Stomach (tissue), 9 donors: ENCODE data around the gene DNAH10. TPM values are rescaled to one million over a fixed set of nuclear protein-coding genes. Genes with fewer than 3 reads are reported as not detected.

Experiments
- DNase-seq, 2 donors: peaks; one replicate each; pipeline versions ENCODE4 v3.0.0 to v3.0.0-alpha.2; 2013 to 2019
- H3K27ac ChIP-seq, 5 donors: fragments of 200-600 bp in 4 of 5; sonication (generic) in 4 of 5; one replicate each; pipeline ENCODE4 v1.5.1; 2013 to 2019; ENCODE audit warnings: mild to moderate bottlenecking in 1 of 5, moderate library complexity in 1 of 5
- H3K27me3 ChIP-seq, 3 donors: fragments of 200-600 bp; sonication (generic); one replicate each; pipeline ENCODE4 v1.5.1; 2017 to 2019; ENCODE audit warnings: mixed run types in 1 of 3
- H3K36me3 ChIP-seq, 4 donors: fragments of 200-600 bp; sonication (generic); 1 replicate in 3 of 4; 2 replicates in 1 of 4; pipeline ENCODE4 v1.5.1; 2016 to 2019
- H3K4me1 ChIP-seq, 4 donors: fragments of 200-600 bp; sonication (generic); one replicate each; pipeline ENCODE4 v1.5.1; 2016 to 2019
- H3K4me3 ChIP-seq, 4 donors: fragments of 200-600 bp; sonication (generic) in 3 of 4; one replicate each; pipeline ENCODE4 v1.5.1; 2016 to 2019; ENCODE audit warnings: mild to moderate bottlenecking in 1 of 4
- H3K9me3 ChIP-seq, 4 donors: fragments of 200-600 bp; sonication (generic); one replicate each; pipeline ENCODE4 v1.5.1; 2016 to 2019
- EP300 ChIP-seq: sonication (generic); formaldehyde crosslinking; IDR thresholded peaks from one replicate; pipeline ENCODE4 v1.6.1; 2017; ENCODE audit warnings: antibody characterized with exemption
- POLR2A ChIP-seq, 4 donors: fragments of 450-650 bp; IDR thresholded peaks; one replicate each; pipeline ENCODE4 v1.6.1; 2016; ENCODE audit warnings: antibody characterized with exemption in 4 of 4, control low read depth in 2 of 4, mild to moderate bottlenecking in 1 of 4, moderate library complexity in 1 of 4
- POLR2AphosphoS5 ChIP-seq, 3 donors: sonication (generic); formaldehyde crosslinking; IDR thresholded peaks; one replicate each; pipeline ENCODE4 v1.6.1; 2016; ENCODE audit warnings: antibody characterized with exemption in 3 of 3
- WGBS, 5 donors: extraction: QIAGEN DNeasy Blood & Tissue Kit in 3 of 5; methylation state at CpG; one replicate each; pipeline versions ENCODE4 v1.1.5 to v1.1.7; 2013 to 2018; 5-methylcytosine and 5-hydroxymethylcytosine counted together
- intact Hi-C: fragments of 100-400 bp; cut with DNase I; formaldehyde crosslinking; loops from one replicate; pipeline ENCODE4 v1.15.1; 2023; ENCODE audit warnings: low total_unique reads
- polyA plus RNA-seq, 3 donors: library from polyadenylated mRNA; stranded (reverse); fragments of 200-250 nt; gene quantifications; one replicate each; pipeline ENCODE4 v1.2.3, GENCODE V29; 2013
- total RNA-seq, 5 donors: library from RNA; depleted of rRNA; stranded (reverse); fragments of >200 nt; gene quantifications; one replicate each; pipeline versions ENCODE4 v1.1.0 to v1.2.3, GENCODE V29; 2014 to 2016
- TF ChIP-seq, protein P1 (sequence below), 7 experiments: fragments of 450-650 bp in 4 of 7; fragments of 200-600 bp in 3 of 7; sonication (generic) in 3 of 7; IDR thresholded peaks; one replicate each; pipeline ENCODE4 v1.5.1; 2016 to 2019; ENCODE audit warnings: antibody characterized with exemption in 7 of 7, control low read depth in 2 of 7, mild to moderate bottlenecking in 1 of 7
- donor health status: healthy with polysubstance abuse.
- donor health status: Bipolar disorder and iron deficiency.
- donor health status: healthy.

Gene DNAH10
- total and polyA plus RNA-seq, 8 donors, result under 0.01 to 0.92 (median 0.15) TPM; not detected in 3

DNA sequence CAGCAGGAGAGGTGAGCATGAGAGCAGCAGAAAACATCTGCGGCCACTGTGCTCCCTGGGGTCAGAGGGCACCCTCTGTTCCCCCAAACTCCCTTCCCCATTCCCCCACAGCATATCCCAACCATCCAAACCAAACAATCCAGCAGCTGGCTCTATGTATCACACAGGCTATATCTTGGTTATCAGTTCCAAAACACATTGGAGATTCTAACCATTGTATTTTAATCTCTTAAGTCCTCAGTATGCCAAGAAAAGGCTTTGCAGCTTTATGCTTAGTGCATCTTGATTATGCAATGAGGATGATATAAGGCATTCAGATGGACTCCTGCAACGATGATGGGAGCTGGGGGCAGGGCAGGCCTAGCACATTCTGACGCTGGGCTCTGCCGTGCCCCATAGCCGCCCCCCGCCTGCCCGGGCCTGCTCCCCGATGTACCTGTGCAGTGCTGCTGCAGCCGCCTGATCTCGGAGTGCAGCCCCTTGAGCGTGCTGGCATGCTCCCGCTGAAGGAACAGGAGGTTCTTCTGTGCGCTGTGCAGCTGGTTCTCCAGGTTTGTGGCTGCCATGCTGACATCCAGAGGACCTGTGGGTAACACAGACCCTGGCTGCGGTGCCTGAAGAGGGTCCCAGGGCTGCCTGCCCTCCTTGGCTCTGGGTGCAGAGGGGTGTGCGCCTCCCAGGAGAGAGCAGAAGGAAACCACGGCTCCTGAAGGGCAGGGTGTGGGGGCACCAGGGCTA, 181.0 kb downstream of the DNAH10 start:
- TF ChIP-seq, protein P1, sequence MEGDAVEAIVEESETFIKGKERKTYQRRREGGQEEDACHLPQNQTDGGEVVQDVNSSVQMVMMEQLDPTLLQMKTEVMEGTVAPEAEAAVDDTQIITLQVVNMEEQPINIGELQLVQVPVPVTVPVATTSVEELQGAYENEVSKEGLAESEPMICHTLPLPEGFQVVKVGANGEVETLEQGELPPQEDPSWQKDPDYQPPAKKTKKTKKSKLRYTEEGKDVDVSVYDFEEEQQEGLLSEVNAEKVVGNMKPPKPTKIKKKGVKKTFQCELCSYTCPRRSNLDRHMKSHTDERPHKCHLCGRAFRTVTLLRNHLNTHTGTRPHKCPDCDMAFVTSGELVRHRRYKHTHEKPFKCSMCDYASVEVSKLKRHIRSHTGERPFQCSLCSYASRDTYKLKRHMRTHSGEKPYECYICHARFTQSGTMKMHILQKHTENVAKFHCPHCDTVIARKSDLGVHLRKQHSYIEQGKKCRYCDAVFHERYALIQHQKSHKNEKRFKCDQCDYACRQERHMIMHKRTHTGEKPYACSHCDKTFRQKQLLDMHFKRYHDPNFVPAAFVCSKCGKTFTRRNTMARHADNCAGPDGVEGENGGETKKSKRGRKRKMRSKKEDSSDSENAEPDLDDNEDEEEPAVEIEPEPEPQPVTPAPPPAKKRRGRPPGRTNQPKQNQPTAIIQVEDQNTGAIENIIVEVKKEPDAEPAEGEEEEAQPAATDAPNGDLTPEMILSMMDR (IDR thresholded peaks at IDR 0.05), result no peak
- TF ChIP-seq EP300 (no peak), POLR2AphosphoS5 (IDR thresholded peaks at IDR 0.05) (no peak), POLR2A (IDR thresholded peaks at IDR 0.05) (no peak)
- Histone ChIP-seq H3K27me3 (no peaks in the 10 kb centered on the region), H3K36me3 (peaks cover 20 to 74% (median 66%) of the 10 kb centered on the region in 4 donors), H3K4me3 (no peak overlapping the region), H3K4me1 (peaks cover 0 to 15% (median 0%) of the 10 kb centered on the region in 4 donors), H3K9me3 (peaks cover 0 to 5% (median 0%) of the 10 kb centered on the region in 4 donors), H3K27ac (no peak overlapping the region)
- intact Hi-C loops, result no loop called here
- no peak for DNase-seq
- 77 to 93% (median 91%) methylated on average over 9 to 16 of the region's 16 CpGs for WGBS, 5 donors

DNA sequence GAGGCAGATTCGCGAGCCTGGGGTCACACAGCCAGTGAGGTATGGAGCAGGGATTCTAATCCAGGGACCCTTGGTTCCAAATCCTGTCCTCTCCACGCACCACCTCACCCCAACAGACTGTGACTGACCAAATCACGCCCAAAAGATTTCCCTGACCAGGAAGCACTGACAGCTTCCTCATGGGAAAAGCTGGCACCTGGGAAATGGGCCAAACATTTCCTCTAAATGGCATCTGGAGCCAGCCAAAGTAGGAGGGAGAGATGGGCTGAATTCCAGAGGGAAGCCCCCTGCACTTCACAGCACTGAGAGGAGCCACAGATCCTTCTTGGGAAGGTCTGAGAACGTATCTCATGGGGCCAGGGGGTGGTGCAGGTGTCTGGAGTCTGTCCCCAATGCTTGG, 181.7 kb downstream of the DNAH10 start:
- Histone ChIP-seq H3K9me3 (peaks cover 0 to 5% (median 0%) of the 10 kb centered on the region in 4 donors), H3K4me3 (no peak overlapping the region), H3K27ac (no peak overlapping the region), H3K36me3 (peaks cover 23 to 72% (median 66%) of the 10 kb centered on the region in 4 donors), H3K4me1 (peaks cover 0 to 14% (median under 1%) of the 10 kb centered on the region in 4 donors), H3K27me3 (no peaks in the 10 kb centered on the region)
- 69 to 75% (median 71%) methylated on average over 5 of the region's 5 CpGs for WGBS, 5 donors
- intact Hi-C loops, result no loop called here
- no peak for TF ChIP-seq EP300
- no peak for TF ChIP-seq POLR2AphosphoS5 (IDR thresholded peaks at IDR 0.05)
- TF ChIP-seq POLR2A (IDR thresholded peaks at IDR 0.05), result no peak
- TF ChIP-seq, protein P1 (IDR thresholded peaks at IDR 0.05), result no peak
- no peak for DNase-seq

DNA sequence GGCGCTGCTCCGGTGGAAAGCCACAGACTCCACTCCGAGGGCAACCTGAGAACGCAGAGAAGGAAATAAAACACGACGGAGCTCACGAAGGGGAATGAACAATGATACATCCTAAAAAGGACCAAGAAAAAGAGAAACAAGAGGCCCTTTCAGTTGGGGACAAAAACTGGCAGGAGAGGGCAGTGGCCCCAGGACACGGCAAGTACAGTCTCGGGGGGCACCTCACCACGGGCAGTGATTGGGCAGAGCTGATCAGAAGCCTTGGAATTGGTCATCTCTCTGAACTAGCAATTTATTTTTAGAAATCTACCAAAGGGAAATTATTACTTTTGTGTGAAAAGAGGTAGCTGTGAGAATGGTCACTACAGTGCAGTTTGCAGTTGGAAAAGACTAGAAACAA, 182.6 kb downstream of the DNAH10 start:
- intact Hi-C loops, result no loop called here
- whole genome bisulfite sequencing, 5 donors, result 86 to 95% (median 91%) methylated on average over 10 of the region's 10 CpGs
- H3K4me1 ChIP-seq, result peaks cover 0 to 23% (median 5%) of the 10 kb centered on the region in 4 donors
- H3K27ac ChIP-seq, result no peak overlapping the region
- no peak for TF ChIP-seq POLR2A (IDR thresholded peaks at IDR 0.05)
- H3K4me3 ChIP-seq, result no peak overlapping the region
- peaks cover 0 to 5% (median 0%) of the 10 kb centered on the region in 4 donors for H3K9me3 ChIP-seq
- no peaks in the 10 kb centered on the region for H3K27me3 ChIP-seq
- H3K36me3 ChIP-seq, result peaks cover 23 to 73% (median 60%) of the 10 kb centered on the region in 4 donors
- DNase-seq, result no peak

DNA sequence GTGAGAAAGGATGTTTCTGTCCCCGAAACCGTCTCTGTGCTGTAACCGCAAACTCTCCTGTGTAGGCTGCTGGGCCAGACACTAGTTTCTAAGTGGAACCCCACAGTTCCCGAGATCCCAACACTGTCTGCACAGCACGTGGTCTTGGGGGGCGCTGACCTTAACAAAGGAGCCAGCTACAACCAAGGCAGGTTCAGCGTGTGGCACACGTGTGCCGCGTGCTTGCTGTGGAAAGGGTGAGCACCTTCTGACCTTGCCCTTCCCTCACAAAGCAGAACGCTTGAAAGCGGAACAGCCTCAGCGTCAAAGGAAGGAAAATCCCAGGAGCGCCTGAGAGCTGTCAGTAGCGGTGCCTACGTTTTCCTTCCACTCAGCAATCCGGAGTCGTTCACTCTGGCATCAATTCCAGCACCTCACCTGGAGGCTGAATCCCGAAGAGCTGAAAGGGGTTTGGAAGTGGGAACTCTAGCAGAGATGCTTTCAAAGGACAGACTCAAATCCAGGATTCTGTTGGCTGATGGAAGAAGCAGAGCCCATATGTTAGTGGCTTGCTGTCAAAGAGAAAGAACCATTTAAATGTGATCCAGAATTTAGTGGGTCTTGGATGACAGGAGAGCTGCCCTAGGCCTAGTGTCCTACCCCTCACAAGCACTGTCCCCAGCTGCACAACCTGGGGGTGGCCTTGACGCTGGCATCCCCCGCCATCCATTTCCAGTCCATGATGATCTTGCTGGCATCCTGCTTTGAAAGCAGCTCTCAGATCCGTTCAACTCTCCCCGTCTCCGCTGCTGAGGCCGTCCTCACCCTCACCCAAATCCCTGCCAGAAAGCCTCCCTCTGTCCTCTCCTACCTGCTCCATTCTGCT, 183.4 kb downstream of the DNAH10 start:
- TF ChIP-seq, protein P1 (IDR thresholded peaks at IDR 0.05), result no peak
- TF ChIP-seq EP300 (no peak), POLR2AphosphoS5 (IDR thresholded peaks at IDR 0.05) (no peak)
- Histone ChIP-seq H3K9me3 (peaks cover 0 to 5% (median 0%) of the 10 kb centered on the region in 4 donors), H3K4me1 (peaks cover 0 to 31% (median 9%) of the 10 kb centered on the region in 4 donors), H3K4me3 (no peak overlapping the region), H3K27ac (no peak overlapping the region), H3K36me3 (peaks cover 23 to 65% (median 52%) of the 10 kb centered on the region in 4 donors), H3K27me3 (no peaks in the 10 kb centered on the region)
- 86 to 91% (median 89%) methylated on average over 25 of the region's 25 CpGs for WGBS, 5 donors
- DNase-seq, result no peak
- intact Hi-C loops, result no loop called here
